A549 (cell line): ENCODE measurements around the gene OR2S2.

Experiments used
- CHD2 ChIP-seq: fragments of 150-350 bp; IDR thresholded peaks from 2 replicates; pipeline ENCODE4 v1.6.1; 2014; ENCODE audit warnings: low read length; ENCODE audit not compliant: partially characterized antibody
- CTCF ChIP-seq: fragments of >200 bp; sonication (Bioruptor Twin); formaldehyde crosslinking; IDR thresholded peaks from 3 replicates; pipeline ENCODE4 v1.5.1; 2016
- JUNB ChIP-seq: fragments of >200 bp; sonication (Bioruptor Twin); formaldehyde crosslinking; IDR thresholded peaks from 2 replicates; pipeline ENCODE4 v1.6.1; 2016
- MAZ ChIP-seq: fragments of 150-350 bp; IDR thresholded peaks from 2 replicates; pipeline ENCODE4 v1.6.1; 2014; ENCODE audit warnings: antibody characterized with exemption, low read depth, low read length, borderline replicate concordance
- POLR2A ChIP-seq: IDR thresholded peaks from 2 replicates; pipeline ENCODE4 v1.6.1; 2012; ENCODE audit warnings: mild to moderate bottlenecking, low read length
- POLR2AphosphoS2 ChIP-seq: conservative IDR thresholded peaks from 2 replicates; pipeline ENCODE4 v1.6.1; 2012; ENCODE audit warnings: low read length, improper control_type of control experiment, inconsistent platforms
- RAD21 ChIP-seq, 2 experiments: fragments of >200 bp in 1 of 2; sonication (Bioruptor Twin) in 1 of 2; formaldehyde crosslinking in 1 of 2; IDR thresholded peaks in 1 of 2; conservative IDR thresholded peaks in 1 of 2; 2 replicates in 1 of 2; 3 replicates in 1 of 2; pipeline ENCODE4 v1.6.1; 2012 to 2018; ENCODE audit warnings: inconsistent platforms in 1 of 2

- TF ChIP-seq CHD2 (no peak), POLR2A (no peak), CTCF (no peak), JUNB (no peak), POLR2AphosphoS2 (no peak), RAD21 (conservative IDR thresholded peaks at IDR 0.05 in 1 of 2, IDR thresholded peaks at IDR 0.05 in 1 of 2) (no peak), MAZ (no peak)
Measured at GRCh38 chr9:35919212-35920008, 38.5 kb downstream of the OR2S2 start.
